ENCODE results near the gene SORCS2. TPM values are rescaled to one million over a fixed set of nuclear protein-coding genes. Genes with fewer than 3 reads are reported as not detected.

Gene SORCS2
- total and polyA plus RNA-seq, 2 of the 13 experiments (the other 11 are each of a cell fraction or from before 2014, with no cell fraction given): 0.82 to 1.0 TPM

DNA sequence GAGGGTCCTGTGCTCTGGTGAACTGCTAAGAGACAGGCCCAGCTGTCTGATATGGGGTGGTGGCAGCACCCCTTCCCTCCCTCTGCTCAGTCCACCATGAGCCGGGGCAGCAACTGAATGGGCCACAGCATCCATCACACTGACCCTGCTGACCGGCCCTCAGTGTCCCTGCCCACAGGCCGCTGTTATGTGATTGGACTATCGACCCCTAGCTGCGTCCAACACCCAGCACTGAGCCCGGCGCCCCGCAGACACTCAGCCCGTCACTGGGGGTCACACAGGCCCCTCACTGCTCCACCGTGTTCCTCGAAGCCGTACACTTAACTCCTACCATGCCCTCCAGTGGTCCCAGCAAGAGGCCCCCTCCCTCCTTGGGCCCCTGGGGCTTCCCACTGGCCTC is 331.2 kb downstream of the SORCS2 start (continued):
- TF ChIP-seq ZSCAN9 (CRISPR knock-in tag; IDR thresholded peaks at IDR 0.05; ENCODE audit: borderline replicate concordance) (no peak), POLR2G (IDR thresholded peaks at IDR 0.05; ENCODE audit: low read depth, low read length) (no peak), MATR3 (CRISPR knock-in tag; IDR thresholded peaks at IDR 0.05) (no peak), ZFP37 (CRISPR knock-in tag; IDR thresholded peaks at IDR 0.05; ENCODE audit: borderline replicate concordance) (no peak)

- Histone ChIP-seq H3K27ac (ENCODE audit: extremely low read length, insufficient read depth, low read length) (no peak overlapping the region), H3K4me1 (ENCODE audit: insufficient read depth, low read length) (peaks cover 26% of the 10 kb centered on the region), H3K36me3 (replicated peaks in 1 of 2; ENCODE audit: control insufficient read depth in 1 of 2, insufficient read depth in 2 of 2, low read length in 2 of 2) (no peaks in the 10 kb centered on the region), H3K79me2 (ENCODE audit: insufficient read depth, low read length) (no peaks in the 10 kb centered on the region), H3K4me2 (ENCODE audit: low read depth, low read length) (peak overlapping the region; percentile 45; the same call in 1 of the 2 replicates), H3K9me3 (ENCODE audit: low read length) (no peaks in the 10 kb centered on the region), H3K4me3 (replicated peaks in 1 of 3; ENCODE audit: insufficient read depth in 1 of 3, low read depth in 2 of 3, low read length in 3 of 3) (no peak overlapping the region; a peak in 1 of 6 replicates), H3K27me3 (ENCODE audit: control insufficient read depth in 1 of 2, insufficient read depth in 2 of 2, low read length in 2 of 2) (peaks cover 2 to 31% of the 10 kb centered on the region in 2 experiments), H2AFZ (ENCODE audit: low read length) (no peak overlapping the region), H3K9ac (ENCODE audit: insufficient read depth, low read depth, low read length) (no peak overlapping the region), H4K20me1 (ENCODE audit: insufficient read depth, low read length) (no peaks in the 10 kb centered on the region)
- intact Hi-C loops (cut with micrococcal nuclease; ENCODE audit: unreplicated experiment) (no loop called here), in situ Hi-C loops (cut with HindIII; ENCODE audit: extremely low pct_ligation_motif_present, low pct_unique_long_range_greater_than_20kb) (no loop called here)
- 0% methylated on average over 4 of the region's 12 CpGs for WGBS (ENCODE audit: low lambda C conversion rate)
- no peak for FAIRE-seq
- BruUV-seq (replicated peaks): no TSS peak
- peak; percentile 36 for ATAC-seq
- ChIA-PET POLR2A (interaction anchor here (1.6 kb wide), 1 partner anchor 9 kb away, joined by 6 read pairs; no protein-coding TSS in a partner anchor), CTCF (ENCODE audit: low intra/inter-chr PET ratio, low total read pairs) (no interaction called here)
- no peak for DNase-seq (ENCODE audit: low spot score)
- TF ChIP-seq ZBTB7A (CRISPR knock-in tag; IDR thresholded peaks at IDR 0.05): peak; percentile 75; the same call in 1 of the 2 replicates
- no peak for TF ChIP-seq GPN1 (CRISPR knock-in tag; IDR thresholded peaks at IDR 0.05; ENCODE audit: borderline replicate concordance)
- TF ChIP-seq NR2F6 (IDR thresholded peaks at IDR 0.05): peak; percentile 19; the same call in 1 of the 2 replicates
- TF ChIP-seq NR2F6 (CRISPR knock-in tag; IDR thresholded peaks at IDR 0.05): 0 out of 2 replicates have a peak, but pooled peaks have one; percentile 11
- TF ChIP-seq POLR2AphosphoS5 (IDR thresholded peaks at IDR 0.05; ENCODE audit: low read depth, low read length): no peak
- TF ChIP-seq, protein P1, sequence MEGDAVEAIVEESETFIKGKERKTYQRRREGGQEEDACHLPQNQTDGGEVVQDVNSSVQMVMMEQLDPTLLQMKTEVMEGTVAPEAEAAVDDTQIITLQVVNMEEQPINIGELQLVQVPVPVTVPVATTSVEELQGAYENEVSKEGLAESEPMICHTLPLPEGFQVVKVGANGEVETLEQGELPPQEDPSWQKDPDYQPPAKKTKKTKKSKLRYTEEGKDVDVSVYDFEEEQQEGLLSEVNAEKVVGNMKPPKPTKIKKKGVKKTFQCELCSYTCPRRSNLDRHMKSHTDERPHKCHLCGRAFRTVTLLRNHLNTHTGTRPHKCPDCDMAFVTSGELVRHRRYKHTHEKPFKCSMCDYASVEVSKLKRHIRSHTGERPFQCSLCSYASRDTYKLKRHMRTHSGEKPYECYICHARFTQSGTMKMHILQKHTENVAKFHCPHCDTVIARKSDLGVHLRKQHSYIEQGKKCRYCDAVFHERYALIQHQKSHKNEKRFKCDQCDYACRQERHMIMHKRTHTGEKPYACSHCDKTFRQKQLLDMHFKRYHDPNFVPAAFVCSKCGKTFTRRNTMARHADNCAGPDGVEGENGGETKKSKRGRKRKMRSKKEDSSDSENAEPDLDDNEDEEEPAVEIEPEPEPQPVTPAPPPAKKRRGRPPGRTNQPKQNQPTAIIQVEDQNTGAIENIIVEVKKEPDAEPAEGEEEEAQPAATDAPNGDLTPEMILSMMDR (CRISPR knock-in tag; IDR thresholded peaks at IDR 0.05): peak; percentile 58
- peak; percentile 51; the same call in 1 of the 2 replicates for TF ChIP-seq CEBPB (IDR thresholded peaks at IDR 0.05; ENCODE audit: borderline replicate concordance, low read depth, low read length)
- TF ChIP-seq CBX5 (CRISPR knock-in tag; IDR thresholded peaks at IDR 0.05; ENCODE audit: borderline replicate concordance): no peak
- TF ChIP-seq, protein P2, sequence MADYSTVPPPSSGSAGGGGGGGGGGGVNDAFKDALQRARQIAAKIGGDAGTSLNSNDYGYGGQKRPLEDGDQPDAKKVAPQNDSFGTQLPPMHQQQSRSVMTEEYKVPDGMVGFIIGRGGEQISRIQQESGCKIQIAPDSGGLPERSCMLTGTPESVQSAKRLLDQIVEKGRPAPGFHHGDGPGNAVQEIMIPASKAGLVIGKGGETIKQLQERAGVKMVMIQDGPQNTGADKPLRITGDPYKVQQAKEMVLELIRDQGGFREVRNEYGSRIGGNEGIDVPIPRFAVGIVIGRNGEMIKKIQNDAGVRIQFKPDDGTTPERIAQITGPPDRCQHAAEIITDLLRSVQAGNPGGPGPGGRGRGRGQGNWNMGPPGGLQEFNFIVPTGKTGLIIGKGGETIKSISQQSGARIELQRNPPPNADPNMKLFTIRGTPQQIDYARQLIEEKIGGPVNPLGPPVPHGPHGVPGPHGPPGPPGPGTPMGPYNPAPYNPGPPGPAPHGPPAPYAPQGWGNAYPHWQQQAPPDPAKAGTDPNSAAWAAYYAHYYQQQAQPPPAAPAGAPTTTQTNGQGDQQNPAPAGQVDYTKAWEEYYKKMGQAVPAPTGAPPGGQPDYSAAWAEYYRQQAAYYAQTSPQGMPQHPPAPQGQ (CRISPR knock-in tag; IDR thresholded peaks at IDR 0.05; ENCODE audit: borderline replicate concordance): no peak
- TF ChIP-seq ZNF12 (CRISPR knock-in tag; IDR thresholded peaks at IDR 0.05): no peak
- peak; percentile 26; the same call in 1 of the 2 replicates for TF ChIP-seq HNF4G (IDR thresholded peaks at IDR 0.05; ENCODE audit: borderline replicate concordance, low read depth, low read length)
- TF ChIP-seq HNF4G (CRISPR knock-in tag; IDR thresholded peaks at IDR 0.05; ENCODE audit: borderline replicate concordance, low read depth): no peak
- peak; percentile 35; the same call in 1 of the 2 replicates for TF ChIP-seq STAG1 (CRISPR knock-in tag; IDR thresholded peaks at IDR 0.05)
- TF ChIP-seq ZNF607 (CRISPR knock-in tag; IDR thresholded peaks at IDR 0.05; ENCODE audit: borderline replicate concordance): no peak
Measured at GRCh38 chr4:7524064-7524682, 331.8 kb downstream of the SORCS2 start.
